Stimulated activated CD8-positive, alpha-beta memory T cell treated with anti-CD3 and anti-CD28 coated beads, Interleukin-7, amount 100 ng/mL, for 4 hours (primary cell): Measurements from ENCODE around the gene CCDC73.
"Not testable (repeated sequence)": the region's sequence is repeated elsewhere in the genome, so short reads cannot be mapped to it uniquely, and the experiment has no call there.

Source experiments
- DNase-seq, 2 donors: peaks; one replicate each; pipeline ENCODE4 v3.0.0-alpha.2; 2020; ENCODE audit warnings: low read depth in 2 of 2

Gene CCDC73

DNA sequence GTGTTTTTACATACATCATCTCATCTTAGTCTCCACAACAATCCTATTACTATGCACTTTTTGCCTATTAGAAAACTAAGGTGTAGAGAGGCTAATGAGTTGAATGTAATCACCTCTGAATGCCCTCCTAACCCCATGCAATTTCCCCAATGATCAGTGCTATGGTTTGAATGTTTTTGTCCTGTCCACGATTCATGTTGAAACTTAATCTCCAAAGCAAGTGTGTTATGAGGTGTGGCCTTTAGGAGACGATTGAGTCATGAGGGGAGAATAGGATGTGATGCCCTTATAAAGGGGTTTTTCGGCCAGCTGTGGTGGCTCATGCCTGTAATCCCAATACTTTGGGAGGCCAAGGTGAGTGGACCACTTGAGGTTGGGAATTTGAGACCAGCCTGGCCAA, 2.0 kb upstream of the CCDC73 start:
- DNase-seq: no peak

DNA sequence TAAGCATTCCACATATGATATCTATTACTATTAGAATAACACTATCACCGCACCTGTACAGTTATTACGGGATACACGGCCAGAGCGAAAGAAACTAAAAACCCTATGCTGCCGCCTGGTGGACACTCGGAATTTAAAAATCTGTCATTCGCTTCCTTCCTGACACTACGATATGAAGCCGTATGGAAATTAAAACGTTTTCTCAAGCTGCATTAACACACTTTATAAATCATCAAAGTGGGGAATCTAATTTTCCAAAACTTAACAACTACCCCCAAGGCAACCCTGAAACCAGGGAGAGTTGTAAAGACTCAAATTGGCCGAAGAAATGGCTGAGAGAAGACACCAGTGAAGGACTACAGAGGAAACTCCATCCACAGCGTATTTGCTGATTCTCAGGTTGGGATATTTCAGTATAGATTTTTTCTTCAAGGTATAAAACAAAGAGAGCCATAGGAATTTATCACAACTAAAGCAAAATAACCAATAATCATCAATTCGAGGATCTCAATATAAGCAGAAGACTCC, 1.4 kb downstream of the CCDC73 start:
- peak; percentile 26 to 42 for DNase-seq

DNA sequence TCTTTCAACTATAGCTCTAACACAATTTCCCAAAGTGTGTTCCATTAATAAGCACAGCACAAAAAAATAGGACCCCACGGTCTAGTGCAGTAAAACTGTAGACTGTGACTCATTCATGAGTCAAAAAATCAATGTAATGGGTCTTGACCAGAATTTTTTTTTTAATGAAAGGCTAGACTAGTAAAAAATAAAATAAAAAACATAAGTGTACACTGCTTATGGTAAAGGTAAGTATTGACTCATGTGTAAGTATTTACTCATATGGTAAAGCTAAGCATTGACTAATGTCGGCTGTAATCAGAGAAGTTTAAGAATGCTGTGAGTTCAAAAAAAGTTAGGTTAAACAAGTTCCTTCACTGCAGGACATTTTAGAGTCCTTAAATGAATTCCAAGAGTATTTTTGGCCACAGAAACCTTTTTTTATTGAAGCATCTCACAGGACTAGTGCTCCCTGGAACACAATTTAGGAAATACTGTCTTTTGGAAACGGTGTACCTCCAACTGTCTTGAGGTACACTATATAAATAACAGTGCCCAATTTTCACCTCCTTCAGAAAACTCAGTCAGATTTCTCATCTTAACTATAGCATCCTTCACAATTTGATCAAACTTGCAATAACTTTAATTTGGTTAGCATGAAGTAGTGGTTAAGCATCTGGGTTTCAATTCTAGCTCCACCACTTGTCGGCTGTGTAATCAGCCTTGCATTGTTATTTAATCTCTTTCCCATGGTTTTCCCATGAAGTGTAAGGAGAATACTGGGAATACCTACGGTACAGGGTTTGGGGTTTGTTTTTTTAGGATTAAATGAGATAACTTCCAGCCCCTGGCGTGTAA, 2.1 kb downstream of the CCDC73 start:
- DNase-seq: no peak

DNA sequence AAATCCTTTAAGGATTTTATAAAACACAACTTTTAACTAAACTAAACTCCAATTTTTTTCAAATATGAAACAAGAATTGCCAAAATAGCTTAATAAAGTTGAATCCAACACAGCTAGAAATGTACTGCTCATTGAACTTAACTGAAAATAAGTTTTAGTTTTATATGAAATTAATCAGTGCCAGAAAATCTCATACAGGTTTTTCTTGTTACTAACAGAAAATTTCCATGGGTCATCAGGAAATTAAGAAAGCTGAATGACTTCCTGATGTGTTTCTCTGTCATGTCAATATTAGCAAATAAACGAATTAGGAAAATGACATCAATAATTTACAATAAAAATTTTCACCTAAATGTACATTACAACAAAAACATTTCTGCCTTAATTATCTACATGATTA, 3.5 kb downstream of the CCDC73 start:
- no peak for DNase-seq

DNA sequence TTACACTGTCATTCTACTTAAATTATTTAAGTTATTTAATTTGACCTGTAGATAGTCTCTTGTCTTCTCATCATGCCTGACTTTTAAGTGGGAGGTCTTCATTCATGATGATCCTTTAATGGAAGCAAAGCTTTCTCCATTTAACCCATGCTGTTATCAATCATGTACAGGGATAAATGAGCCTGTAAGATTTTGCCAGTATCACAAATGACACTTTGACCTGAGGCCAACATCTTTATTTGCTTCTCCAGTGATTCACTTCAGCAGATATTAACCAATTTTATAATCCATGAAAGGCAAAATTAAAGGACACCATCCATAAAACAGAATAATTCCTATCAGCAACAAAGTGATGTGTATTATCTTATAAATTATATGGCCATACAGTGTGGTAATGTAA, 7.7 kb downstream of the CCDC73 start:
- no peak for DNase-seq

DNA sequence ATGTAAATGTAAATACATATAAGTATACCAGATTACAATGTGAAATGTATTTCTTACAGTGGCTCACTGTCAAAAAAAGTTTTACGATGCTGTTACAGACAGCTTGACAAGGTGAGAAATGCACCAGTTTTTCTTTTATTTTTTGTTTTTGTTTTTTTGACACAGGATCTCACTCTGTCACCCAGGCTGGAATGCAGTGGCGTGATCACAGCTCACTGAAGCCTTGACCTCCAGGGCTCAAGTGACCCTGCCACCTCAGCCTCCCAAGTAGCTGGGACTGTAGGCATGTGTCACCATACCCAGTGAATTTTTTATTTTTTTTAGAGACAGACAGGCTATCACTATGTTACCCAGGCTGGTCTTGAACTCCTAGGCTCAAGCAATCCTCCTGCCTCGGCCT, 9.2 kb downstream of the CCDC73 start:
- DNase-seq: no peak

GRCh38 chr11:32781721-32782120, 12.7 kb downstream of the CCDC73 start:
- no peak for DNase-seq

DNA sequence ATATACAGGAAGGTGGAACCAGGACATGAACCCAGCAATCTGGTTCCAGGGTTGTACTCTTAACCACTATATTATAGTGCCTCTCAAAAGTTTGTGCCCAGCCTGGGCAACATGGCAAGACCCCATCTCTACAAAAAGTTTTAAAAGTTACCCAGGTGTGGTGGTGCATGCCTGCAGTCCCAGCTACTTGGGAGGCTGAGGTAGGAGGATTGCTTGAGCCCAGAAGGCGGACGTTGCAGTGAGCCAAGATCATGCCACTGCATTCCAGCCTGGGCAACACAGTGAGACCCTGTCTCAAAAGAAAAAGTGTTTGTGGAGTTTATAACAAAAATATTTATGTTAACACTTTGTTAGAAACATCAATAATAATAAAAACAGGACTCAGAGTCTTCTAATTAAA, 13.6 kb downstream of the CCDC73 start:
- DNase-seq: not testable (repeated sequence)

DNA sequence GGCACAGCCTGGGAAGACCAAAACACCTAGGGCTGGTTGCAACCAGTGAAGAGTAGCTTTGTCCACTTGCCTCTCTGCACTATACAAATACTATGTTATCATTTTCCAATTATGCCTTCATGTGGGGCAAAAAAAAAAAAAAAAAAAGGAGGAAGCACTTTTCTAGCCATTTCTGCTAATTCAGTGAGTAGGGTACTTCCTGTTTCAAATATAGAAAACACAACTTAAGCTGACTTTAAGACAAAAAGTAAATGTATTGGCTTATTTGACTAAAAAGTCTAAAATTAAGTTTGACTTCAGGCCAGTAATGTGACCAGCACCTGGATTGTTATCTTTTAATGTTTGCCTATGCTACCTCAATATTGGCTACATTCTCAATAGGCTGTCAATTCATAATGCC, 15.3 kb downstream of the CCDC73 start:
- DNase-seq: no peak

- no peak for DNase-seq
These were observed 18.6 kb downstream of the CCDC73 start for GRCh38 chr11:32775908-32776307.

- DNase-seq: no peak
These were observed 20.4 kb downstream of the CCDC73 start for GRCh38 chr11:32774081-32774480.

DNA sequence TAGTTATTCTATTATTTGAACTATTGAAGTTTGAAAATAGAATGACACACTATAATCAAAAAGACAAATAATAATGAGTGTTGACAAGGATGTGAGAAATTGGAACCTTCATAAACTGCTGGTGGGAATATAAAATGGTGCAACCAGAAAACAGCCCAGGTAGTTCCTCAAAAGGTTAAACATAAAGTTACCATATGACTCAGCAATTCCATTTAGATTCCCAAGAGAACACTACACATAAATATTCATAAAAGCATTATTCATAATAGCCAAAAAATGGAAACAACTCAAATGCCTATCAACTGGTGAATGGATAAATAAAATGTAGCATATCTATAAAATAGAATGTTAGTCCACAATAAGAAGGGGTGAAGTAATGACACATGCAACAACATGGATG, 21.7 kb downstream of the CCDC73 start:
- DNase-seq: no peak

DNA sequence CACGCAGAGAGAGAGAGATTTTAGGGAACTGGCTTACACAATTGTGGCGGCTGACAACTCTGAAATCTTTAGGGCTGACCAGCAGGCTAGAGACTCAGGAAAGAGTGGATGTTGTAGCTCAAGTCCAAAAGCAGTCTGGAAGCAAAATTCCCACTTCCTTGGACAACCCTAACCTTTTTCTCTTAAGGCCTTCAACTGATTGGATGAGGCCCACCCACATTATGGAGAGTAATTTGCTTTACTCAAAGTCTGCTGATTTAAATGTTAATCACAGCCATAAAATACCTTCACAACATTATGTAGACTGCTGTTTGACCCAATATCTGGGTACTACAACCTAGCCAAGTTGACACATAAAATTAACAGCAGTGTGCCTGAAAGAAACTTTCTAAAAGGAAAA, 32.7 kb downstream of the CCDC73 start:
- DNase-seq: not testable (repeated sequence)

DNA sequence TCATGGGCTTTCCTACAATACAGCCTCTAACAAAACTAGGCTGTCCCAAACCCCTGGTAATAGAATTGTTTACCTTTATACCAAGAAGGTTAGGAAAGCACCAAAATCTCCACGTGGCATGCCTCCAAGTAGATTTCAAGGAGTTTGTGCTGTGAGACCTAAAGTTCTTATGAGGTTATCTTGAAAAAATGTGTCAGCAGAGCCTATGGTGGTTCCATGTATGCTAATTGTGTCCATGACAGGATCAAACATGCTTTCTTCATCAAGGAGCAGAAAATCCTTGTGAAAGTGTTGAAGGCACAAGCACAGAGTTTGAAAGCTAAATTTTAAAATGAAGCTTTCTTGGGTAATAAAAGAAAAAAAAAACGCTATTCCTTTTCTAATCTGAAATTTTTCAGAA, 36.2 kb downstream of the CCDC73 start:
- DNase-seq: no peak

DNA sequence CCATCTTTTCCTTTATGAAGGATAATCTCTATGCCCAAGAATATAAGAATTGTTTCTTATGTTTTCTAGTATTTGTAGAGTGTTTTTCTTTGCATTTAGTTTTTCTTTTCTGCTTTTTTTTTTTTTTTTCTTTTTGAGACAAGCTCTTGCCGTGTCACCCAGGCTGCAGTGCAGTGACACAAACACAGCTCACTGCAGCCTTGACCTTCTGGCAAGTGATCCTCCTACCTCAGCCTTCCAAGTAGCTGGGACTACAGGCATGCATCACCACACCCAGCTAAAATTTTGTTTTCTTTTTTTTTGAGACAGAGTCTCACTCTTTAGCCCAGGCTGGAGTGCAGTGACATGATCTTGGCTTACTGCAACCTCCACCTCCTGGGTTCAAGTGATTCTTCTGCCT, 41.3 kb downstream of the CCDC73 start:
- not testable (repeated sequence) for DNase-seq

DNA sequence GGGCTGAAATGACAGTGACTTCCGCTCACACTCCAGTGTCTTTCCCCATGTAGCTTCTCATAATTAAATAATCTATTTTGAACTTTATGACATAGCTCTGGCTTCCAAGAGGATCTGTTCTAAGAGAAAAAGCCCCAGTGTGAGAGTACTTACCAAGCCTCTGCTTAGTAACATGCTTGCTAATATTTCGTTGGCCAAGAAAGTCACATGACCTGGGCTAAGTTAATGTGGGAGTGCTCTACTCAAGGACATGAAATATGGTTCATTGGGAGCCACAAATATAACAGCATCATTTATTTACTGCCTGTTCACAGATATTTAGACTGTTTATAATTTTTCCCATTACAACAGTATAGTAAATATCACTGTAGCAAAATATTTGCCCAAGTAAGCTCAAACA, 42.5 kb downstream of the CCDC73 start:
- no peak for DNase-seq

- DNase-seq: no peak
These were observed 43.1 kb downstream of the CCDC73 start for GRCh38 chr11:32751381-32751780.

DNA sequence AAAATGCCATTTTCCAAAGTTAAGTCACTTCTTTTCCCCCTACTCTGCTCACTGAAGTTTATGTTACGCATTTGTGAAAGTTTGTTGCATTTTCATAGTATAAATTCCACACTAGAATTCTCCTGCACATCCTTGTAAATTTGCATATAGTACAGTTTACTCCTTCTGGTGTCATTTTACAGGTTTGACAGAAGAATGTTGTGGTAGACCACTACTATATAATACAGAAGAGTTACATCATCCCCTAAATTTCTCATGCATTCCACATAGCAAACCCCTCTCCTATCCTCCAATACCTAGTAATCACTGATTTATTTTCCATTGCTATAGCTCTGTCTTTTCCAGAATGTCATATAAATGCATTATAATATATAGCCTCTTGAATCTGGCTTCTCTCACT, 64.5 kb downstream of the CCDC73 start:
- DNase-seq: no peak

GRCh38 chr11:32723332-32723731, 71.1 kb downstream of the CCDC73 start:
- no peak for DNase-seq

DNA sequence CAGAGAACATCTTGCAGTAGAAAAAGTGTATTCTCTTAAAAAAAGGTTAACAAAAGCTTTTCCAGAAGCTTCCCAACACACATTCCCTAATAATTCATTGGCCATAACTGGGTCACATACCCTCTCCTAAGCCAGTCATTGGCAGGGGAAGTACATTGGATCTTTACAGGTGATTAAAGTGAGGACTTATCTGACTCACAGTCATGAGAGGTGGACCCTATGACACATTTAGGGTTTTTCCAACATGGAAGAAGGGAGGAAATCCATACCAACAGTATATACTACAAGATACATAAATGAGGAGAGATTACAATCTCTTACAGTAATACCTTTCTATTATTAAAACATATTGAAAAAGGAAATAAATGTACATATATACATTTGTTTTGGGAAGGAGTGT, 72.2 kb downstream of the CCDC73 start:
- no peak for DNase-seq

DNA sequence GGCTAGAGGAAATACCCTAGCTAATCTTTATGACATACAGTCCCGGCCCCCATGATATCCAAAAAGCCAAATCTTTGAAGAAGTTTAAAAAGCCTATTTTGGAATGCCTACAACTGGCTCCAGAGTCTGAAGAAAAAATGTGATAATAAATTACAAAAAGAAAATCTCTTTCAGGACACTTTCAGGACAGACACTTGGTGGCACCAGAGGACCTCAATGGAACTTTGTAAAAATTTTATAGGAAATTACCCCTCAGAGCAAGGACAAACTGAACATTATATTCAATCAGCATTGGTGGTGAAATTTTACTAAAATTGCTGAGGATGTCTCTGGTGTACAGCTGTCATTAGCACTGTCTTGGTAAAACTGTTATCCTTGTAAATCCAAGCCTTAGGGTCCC, 81.0 kb downstream of the CCDC73 start:
- DNase-seq: no peak

DNA sequence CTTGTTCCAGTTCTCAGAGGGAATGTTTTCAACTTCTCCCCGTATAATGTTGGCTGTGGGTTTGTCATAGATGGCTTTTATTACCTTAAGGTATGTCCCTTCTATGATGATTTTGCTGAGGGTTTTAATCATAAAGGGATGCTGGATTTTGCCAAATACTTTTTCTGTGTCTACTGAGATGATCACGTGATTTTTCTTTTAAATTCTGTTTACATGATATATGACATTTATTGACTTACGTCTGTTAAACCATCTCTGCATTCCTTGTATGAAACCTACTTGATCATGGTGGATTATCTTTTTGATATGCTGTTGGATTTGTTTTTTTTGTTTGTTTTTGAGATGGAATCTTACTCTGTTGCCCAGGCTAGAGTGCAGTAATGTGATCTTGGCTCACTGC, 85.5 kb downstream of the CCDC73 start:
- DNase-seq: not testable (repeated sequence)

- DNase-seq: no peak
These were observed 87.3 kb downstream of the CCDC73 start for GRCh38 chr11:32706985-32707741.
